GM23338 (cell line): ENCODE results near the gene IL9.

Source experiments
- CREB1 ChIP-seq: fragments of 250-450 bp; sonication (Bioruptor Pico); IDR thresholded peaks from 2 replicates; pipeline ENCODE4 v1.5.0; 2020; ENCODE audit warnings: low read depth, mild to moderate bottlenecking, moderate library complexity
- EZH2 ChIP-seq: fragments of 200-600 bp; sonication (generic); IDR thresholded peaks from one replicate; pipeline ENCODE4 v1.8.0; 2017; ENCODE audit warnings: antibody characterized with exemption, mild to moderate bottlenecking, low read depth; ENCODE audit not compliant: unreplicated experiment
- EZH2phosphoT487 ChIP-seq: fragments of 200-600 bp; sonication (generic); IDR thresholded peaks from one replicate; pipeline ENCODE4 v1.8.1; 2018; ENCODE audit warnings: antibody characterized with exemption; ENCODE audit not compliant: unreplicated experiment
- JUNB ChIP-seq: IDR thresholded peaks from one replicate; pipeline ENCODE4 v1.6.1; 2016; ENCODE audit warnings: antibody characterized with exemption; ENCODE audit not compliant: unreplicated experiment
- NANOG ChIP-seq: IDR thresholded peaks from 2 replicates; pipeline ENCODE4 v1.6.1; 2016; ENCODE audit warnings: antibody characterized with exemption, borderline replicate concordance
- POLR2AphosphoS5 ChIP-seq: IDR thresholded peaks from 2 replicates; pipeline ENCODE4 v1.6.1; 2016; ENCODE audit warnings: antibody characterized with exemption, low read depth
- STAT1 ChIP-seq: IDR thresholded peaks from one replicate; pipeline ENCODE4 v1.6.1; 2016; ENCODE audit warnings: antibody characterized with exemption; ENCODE audit not compliant: unreplicated experiment
- ZNF114 ChIP-seq: fragments of 250-450 bp; sonication (Bioruptor Pico); IDR thresholded peaks from 2 replicates; pipeline ENCODE4 v1.5.0; 2020; ENCODE audit warnings: mild to moderate bottlenecking, moderate library complexity
- ZNF331 ChIP-seq: fragments of 250-450 bp; sonication (Bioruptor Pico); IDR thresholded peaks from 2 replicates; pipeline ENCODE4 v1.5.0; 2020; ENCODE audit warnings: low read depth, mild to moderate bottlenecking, moderate library complexity
- TF ChIP-seq, protein P1 (sequence below): IDR thresholded peaks from one replicate; pipeline ENCODE4 v1.6.1; 2018; ENCODE audit warnings: antibody characterized with exemption; ENCODE audit not compliant: unreplicated experiment
- TF ChIP-seq, protein P2 (sequence below), 2 experiments: fragments of 200-600 bp in 1 of 2; sonication (generic) in 1 of 2; conservative IDR thresholded peaks; 2 replicates each; pipeline versions ENCODE4 v1.5.1 to v1.6.1; 2016 to 2017; ENCODE audit warnings: antibody characterized with exemption in 2 of 2, low read depth in 2 of 2, mild to moderate bottlenecking in 2 of 2, moderate library complexity in 1 of 2
- TF ChIP-seq, protein P3 (sequence below): IDR thresholded peaks from 2 replicates; pipeline ENCODE4 v1.6.1; 2016; ENCODE audit warnings: antibody characterized with exemption

DNA sequence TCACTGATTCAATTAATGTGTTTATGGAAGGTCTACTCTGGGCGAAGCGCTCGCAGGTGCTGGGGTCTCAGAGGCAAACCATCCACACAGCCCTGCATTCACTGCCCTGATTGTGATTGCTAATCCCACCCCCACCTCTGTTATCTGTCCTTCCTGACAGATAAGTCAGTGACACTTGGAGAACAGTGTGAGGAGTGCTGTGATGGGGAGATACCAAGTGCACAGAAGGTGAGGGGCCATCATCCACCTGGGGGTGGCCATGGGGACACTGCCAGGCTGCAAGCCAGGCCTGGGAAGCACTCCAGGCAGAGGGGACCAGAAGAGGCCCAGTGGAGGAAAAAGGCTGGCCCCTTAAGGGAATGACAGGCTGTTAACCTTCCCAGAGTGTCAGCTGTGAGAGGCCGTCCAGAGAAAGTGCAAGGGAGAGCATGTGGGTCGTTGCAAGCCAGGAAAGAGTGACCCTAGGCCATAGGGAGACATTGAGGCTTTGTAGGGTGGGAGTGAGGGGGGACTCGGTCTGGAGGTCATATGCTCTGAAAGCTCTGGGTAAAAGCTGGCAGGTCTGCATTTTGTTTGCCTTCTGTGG is 18.0 kb downstream of the IL9 start:
- TF ChIP-seq, protein P1, sequence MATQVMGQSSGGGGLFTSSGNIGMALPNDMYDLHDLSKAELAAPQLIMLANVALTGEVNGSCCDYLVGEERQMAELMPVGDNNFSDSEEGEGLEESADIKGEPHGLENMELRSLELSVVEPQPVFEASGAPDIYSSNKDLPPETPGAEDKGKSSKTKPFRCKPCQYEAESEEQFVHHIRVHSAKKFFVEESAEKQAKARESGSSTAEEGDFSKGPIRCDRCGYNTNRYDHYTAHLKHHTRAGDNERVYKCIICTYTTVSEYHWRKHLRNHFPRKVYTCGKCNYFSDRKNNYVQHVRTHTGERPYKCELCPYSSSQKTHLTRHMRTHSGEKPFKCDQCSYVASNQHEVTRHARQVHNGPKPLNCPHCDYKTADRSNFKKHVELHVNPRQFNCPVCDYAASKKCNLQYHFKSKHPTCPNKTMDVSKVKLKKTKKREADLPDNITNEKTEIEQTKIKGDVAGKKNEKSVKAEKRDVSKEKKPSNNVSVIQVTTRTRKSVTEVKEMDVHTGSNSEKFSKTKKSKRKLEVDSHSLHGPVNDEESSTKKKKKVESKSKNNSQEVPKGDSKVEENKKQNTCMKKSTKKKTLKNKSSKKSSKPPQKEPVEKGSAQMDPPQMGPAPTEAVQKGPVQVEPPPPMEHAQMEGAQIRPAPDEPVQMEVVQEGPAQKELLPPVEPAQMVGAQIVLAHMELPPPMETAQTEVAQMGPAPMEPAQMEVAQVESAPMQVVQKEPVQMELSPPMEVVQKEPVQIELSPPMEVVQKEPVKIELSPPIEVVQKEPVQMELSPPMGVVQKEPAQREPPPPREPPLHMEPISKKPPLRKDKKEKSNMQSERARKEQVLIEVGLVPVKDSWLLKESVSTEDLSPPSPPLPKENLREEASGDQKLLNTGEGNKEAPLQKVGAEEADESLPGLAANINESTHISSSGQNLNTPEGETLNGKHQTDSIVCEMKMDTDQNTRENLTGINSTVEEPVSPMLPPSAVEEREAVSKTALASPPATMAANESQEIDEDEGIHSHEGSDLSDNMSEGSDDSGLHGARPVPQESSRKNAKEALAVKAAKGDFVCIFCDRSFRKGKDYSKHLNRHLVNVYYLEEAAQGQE = no peak
- TF ChIP-seq, protein P2, sequence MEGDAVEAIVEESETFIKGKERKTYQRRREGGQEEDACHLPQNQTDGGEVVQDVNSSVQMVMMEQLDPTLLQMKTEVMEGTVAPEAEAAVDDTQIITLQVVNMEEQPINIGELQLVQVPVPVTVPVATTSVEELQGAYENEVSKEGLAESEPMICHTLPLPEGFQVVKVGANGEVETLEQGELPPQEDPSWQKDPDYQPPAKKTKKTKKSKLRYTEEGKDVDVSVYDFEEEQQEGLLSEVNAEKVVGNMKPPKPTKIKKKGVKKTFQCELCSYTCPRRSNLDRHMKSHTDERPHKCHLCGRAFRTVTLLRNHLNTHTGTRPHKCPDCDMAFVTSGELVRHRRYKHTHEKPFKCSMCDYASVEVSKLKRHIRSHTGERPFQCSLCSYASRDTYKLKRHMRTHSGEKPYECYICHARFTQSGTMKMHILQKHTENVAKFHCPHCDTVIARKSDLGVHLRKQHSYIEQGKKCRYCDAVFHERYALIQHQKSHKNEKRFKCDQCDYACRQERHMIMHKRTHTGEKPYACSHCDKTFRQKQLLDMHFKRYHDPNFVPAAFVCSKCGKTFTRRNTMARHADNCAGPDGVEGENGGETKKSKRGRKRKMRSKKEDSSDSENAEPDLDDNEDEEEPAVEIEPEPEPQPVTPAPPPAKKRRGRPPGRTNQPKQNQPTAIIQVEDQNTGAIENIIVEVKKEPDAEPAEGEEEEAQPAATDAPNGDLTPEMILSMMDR (conservative IDR thresholded peaks at IDR 0.05; ENCODE audit: low read depth in 2 of 2) = no peak
- TF ChIP-seq POLR2AphosphoS5 (no peak), EZH2phosphoT487 (no peak), CREB1 (CRISPR knock-in tag) (no peak), EZH2 (no peak), NANOG (no peak), ZNF331 (CRISPR knock-in tag) (no peak), ZNF114 (CRISPR knock-in tag) (no peak), JUNB (no peak), STAT1 (no peak)
- TF ChIP-seq, protein P3, sequence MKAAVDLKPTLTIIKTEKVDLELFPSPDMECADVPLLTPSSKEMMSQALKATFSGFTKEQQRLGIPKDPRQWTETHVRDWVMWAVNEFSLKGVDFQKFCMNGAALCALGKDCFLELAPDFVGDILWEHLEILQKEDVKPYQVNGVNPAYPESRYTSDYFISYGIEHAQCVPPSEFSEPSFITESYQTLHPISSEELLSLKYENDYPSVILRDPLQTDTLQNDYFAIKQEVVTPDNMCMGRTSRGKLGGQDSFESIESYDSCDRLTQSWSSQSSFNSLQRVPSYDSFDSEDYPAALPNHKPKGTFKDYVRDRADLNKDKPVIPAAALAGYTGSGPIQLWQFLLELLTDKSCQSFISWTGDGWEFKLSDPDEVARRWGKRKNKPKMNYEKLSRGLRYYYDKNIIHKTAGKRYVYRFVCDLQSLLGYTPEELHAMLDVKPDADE = no peak
